Measurements from ENCODE around the gene PRKCA. TPM values are rescaled to one million over a fixed set of nuclear protein-coding genes. Genes with fewer than 3 reads are reported as not detected.

PRKCA gene
- total and polyA plus RNA-seq, 2 donors (not counting 3 experiments of a cell fraction or from before 2014, with no cell fraction given), result 7.5 to 34.2 TPM

DNA sequence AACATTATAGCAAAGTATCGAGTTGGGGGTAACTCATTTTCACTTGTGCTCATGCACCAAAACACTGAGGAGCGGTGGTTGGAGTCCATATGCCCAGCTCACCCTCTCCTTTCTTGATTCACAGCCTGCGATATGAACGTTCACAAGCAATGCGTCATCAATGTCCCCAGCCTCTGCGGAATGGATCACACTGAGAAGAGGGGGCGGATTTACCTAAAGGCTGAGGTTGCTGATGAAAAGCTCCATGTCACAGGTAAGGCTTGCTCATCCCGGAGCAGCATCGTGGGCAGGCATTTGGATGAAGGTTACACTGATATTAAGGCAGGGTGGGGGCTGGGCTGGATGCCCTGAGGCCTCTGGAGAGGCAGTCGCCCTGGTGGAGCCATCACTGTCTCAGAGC, 342.8 kb downstream of the PRKCA start:
- ChIA-PET POLR2A (no interaction called here), CTCF (interaction anchor here (0.8 kb wide), 1 partner anchor 390 kb away, joined by 5 read pairs; no protein-coding TSS in a partner anchor)
- BruUV-seq (replicated peaks), result no TSS peak
- H3K27ac ChIP-seq (ENCODE audit: insufficient read depth, low read depth, low read length), result no peak overlapping the region
- no peaks in the 10 kb centered on the region for H3K9me1 ChIP-seq (replicated peaks; ENCODE audit: control insufficient read depth, extremely low read depth, insufficient read depth, low read length)
- H3K9me3 ChIP-seq (replicated peaks; ENCODE audit: control insufficient read depth, insufficient read depth, low read length), result no peaks in the 10 kb centered on the region
- H2AFZ ChIP-seq (ENCODE audit: low read depth, low read length), result no peak overlapping the region
- dilution Hi-C loops (cut with MboI; ENCODE audit: extremely low pct_ligation_motif_present, low sequenced_read_pairs) (no loop called here), intact Hi-C loops (cut with micrococcal nuclease) (no loop called here)
- no peaks in the 10 kb centered on the region for H3K79me2 ChIP-seq (ENCODE audit: control insufficient read depth, insufficient read depth, low read length)
- no peak for TF ChIP-seq POLR2A (IDR thresholded peaks at IDR 0.05; ENCODE audit: low read depth, low read length)
- no peak for TF ChIP-seq GATA2 (IDR thresholded peaks at IDR 0.05; ENCODE audit: insufficient read depth, insufficient read length, low read depth, low read length)
- TF ChIP-seq MYC (IDR thresholded peaks at IDR 0.05; ENCODE audit: low read depth, low read length), result no peak
- TF ChIP-seq FOS (IDR thresholded peaks at IDR 0.05; ENCODE audit: borderline replicate concordance, insufficient read depth, low read length), result no peak
- TF ChIP-seq CTCF (IDR thresholded peaks at IDR 0.05; ENCODE audit: extremely low read depth in 1 of 2, insufficient read depth in 1 of 2, low read depth in 1 of 2, low read length in 2 of 2), result no peak
- no peak for TF ChIP-seq POLR2AphosphoS5 (IDR thresholded peaks at IDR 0.05; ENCODE audit: insufficient read depth, low read depth, low read length)
- no peak overlapping the region for H3K9ac ChIP-seq (replicated peaks; ENCODE audit: extremely low read depth, insufficient read depth, low read length)
- H3K4me1 ChIP-seq (ENCODE audit: control insufficient read depth, extremely low read depth, insufficient read depth, low read length), result no peaks in the 10 kb centered on the region
- FAIRE-seq, result no peak
- H3K4me3 ChIP-seq (replicated peaks in 1 of 3; ENCODE audit: insufficient read depth in 1 of 3, low read depth in 1 of 3, low read length in 3 of 3), result no peak overlapping the region
- no peaks in the 10 kb centered on the region for H3K27me3 ChIP-seq (ENCODE audit: control insufficient read depth in 2 of 2, insufficient read depth in 2 of 2, low read length in 2 of 2)
- no peaks in the 10 kb centered on the region for H4K20me1 ChIP-seq (replicated peaks; ENCODE audit: control insufficient read depth, extremely low read depth, insufficient read depth, low read length)
- H3K36me3 ChIP-seq (ENCODE audit: control insufficient read depth in 2 of 2, extremely low read depth in 1 of 2, insufficient read depth in 2 of 2, low read length in 2 of 2), result no peaks in the 10 kb centered on the region
- no peak for DNase-seq (ENCODE audit: low read depth, low spot score)
- no peak overlapping the region for H3K4me2 ChIP-seq (ENCODE audit: insufficient read depth, low read length)

Data from endothelial cell of umbilical vein (primary cell).